Measurements from ENCODE around the gene HERC2. TPM values are rescaled to one million over a fixed set of nuclear protein-coding genes. Genes with fewer than 3 reads are reported as not detected.
"Not testable (repeated sequence)": the region's sequence is repeated elsewhere in the genome, so short reads cannot be mapped to it uniquely, and the experiment has no call there.

The HERC2 gene
- total RNA-seq, 2 donors from 2014 or later: 18.8 to 40.8 TPM

DNA sequence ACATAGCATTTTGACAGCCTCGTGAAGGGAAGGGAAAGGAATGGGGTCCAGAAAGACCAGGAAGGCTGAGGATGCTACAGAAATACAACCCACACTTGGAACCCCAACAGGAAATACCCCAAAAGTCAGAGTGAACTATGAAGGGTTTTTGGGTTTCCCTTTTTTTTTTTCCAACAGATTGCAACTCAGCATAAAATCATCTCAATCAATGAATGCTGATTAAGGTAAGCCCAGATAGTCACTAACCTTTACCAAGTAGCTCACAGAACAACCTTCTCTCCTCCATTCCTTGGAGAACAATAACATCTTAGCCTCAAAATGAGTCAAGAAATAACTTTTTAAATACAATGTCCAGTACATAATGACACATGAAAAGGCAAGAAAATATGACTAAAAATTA is 129.2 kb downstream of the HERC2 start:
- Mint-ChIP-seq H3K4me3 (no peak overlapping the region), H3K27me3 (no peaks in the 10 kb centered on the region), H3K27ac (peak overlapping the region; percentile 28)

DNA sequence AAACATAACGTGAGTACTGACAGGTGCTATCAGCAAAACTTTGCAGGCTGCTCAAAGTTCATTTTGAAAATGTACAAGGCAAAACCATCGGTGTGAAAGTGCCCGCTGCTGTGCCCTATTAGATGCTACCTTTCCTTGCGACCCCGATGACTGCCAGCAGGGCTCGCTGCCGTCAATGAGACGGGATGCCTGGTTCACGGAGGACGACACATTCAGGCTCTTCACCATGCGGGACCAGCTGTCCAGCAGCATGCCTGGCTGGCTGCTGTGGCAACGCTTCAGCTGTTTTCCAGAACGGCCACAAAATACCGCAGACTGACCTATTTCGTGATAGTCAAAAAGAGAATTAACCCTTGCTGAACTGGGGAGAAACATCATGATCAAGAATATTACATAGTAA is 130.1 kb downstream of the HERC2 start:
- H3K4me1 Mint-ChIP-seq: no peaks in the 10 kb centered on the region
- no peaks in the 10 kb centered on the region for H3K9me3 Mint-ChIP-seq
- H3K27ac Mint-ChIP-seq: no peak overlapping the region
- peaks cover 78% of the 10 kb centered on the region for H3K36me3 Mint-ChIP-seq (ENCODE audit: low read depth)
- H3K4me3 Mint-ChIP-seq: no peak overlapping the region
- no peak for ATAC-seq (replicated peaks)
- no peaks in the 10 kb centered on the region for H3K27me3 Mint-ChIP-seq

More for the DNA sequence above, 129.2 kb downstream of the HERC2 start:
- Mint-ChIP-seq H3K4me1 (no peaks in the 10 kb centered on the region), H3K36me3 (ENCODE audit: low read depth) (peaks cover 74% of the 10 kb centered on the region), H3K9me3 (no peaks in the 10 kb centered on the region)
- ATAC-seq (replicated peaks): no peak

DNA sequence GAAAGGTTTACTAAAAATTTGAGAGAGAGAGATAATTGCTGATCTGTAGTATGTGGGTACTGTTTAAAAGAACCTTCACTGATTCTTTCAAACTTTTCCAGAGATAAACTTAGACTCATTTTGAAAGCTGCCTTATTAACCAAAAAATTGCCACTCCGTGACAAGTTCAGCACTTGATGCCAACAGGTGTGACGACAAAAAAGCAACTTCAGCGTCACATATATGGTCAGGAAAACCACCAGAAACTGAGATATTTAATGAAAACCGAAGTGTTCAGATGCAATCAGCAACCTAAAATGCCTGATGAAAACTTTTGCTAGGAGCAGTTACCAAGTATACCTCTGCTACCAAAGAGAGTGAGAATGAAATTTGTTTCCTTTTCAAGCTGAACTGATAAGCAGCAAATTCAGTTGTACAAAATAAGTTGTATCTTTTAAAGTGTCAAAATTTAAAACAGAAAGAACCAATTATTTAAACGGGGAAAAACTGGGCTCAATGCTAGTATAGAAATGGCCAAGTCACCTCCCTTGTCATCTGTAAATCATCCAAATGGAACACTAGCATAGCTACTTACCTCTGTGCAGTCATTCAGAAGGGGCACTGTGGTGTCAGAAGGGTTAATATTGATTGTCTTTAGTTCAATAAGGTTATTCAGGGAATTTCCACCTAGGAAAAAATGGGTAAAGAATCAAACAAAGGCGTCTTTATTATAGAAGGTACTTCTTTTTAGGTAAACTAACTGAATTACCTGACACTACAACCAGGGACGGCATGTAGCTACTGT is 131.4 kb downstream of the HERC2 start:
- H3K4me1 Mint-ChIP-seq: no peaks in the 10 kb centered on the region
- no peak overlapping the region for H3K27ac Mint-ChIP-seq
- H3K36me3 Mint-ChIP-seq (ENCODE audit: low read depth): peaks cover 75% of the 10 kb centered on the region
- no peak overlapping the region for H3K4me3 Mint-ChIP-seq
- no peak for ATAC-seq (replicated peaks)
- H3K9me3 Mint-ChIP-seq: no peaks in the 10 kb centered on the region
- no peaks in the 10 kb centered on the region for H3K27me3 Mint-ChIP-seq

DNA sequence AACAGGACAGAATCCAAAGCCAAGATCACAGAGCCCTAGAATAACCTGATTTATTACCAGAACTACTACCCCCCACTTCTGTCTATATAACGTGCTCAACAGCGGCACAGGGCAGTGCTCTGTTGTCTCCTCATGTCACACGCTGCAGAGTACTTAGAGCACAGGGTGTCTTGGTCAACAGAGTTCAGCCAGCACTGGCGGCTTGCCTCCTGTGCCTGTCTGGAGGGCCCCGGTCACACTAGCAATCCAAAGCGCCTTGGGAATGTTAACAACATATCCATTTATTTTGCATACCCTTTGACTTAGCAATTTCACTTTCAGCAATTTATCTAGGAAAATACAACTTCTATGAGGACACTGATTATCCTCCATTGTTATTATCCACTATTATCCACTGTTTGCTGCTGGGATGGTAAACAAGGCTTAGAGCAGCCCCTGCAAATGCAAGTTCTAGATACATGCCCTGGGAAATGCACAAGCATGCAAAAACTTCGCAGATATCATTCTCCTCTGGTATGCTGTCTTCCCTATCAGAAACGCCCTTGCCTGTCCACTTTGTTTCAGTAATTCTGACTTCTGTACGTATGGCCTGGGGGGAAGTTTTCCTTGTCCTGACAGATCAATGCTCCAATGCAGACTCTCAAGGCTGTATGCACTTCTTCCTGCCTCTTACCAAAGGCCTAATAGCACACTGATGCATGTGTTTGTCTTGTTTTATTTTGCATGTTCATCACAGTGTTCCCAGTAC is 136.7 kb downstream of the HERC2 start:
- peaks cover 56% of the 10 kb centered on the region for H3K36me3 Mint-ChIP-seq (ENCODE audit: low read depth)
- no peak for ATAC-seq (replicated peaks)
- no peaks in the 10 kb centered on the region for H3K4me1 Mint-ChIP-seq
- no peaks in the 10 kb centered on the region for H3K9me3 Mint-ChIP-seq
- H3K27ac Mint-ChIP-seq: no peak overlapping the region
- no peaks in the 10 kb centered on the region for H3K27me3 Mint-ChIP-seq
- no peak overlapping the region for H3K4me3 Mint-ChIP-seq

DNA sequence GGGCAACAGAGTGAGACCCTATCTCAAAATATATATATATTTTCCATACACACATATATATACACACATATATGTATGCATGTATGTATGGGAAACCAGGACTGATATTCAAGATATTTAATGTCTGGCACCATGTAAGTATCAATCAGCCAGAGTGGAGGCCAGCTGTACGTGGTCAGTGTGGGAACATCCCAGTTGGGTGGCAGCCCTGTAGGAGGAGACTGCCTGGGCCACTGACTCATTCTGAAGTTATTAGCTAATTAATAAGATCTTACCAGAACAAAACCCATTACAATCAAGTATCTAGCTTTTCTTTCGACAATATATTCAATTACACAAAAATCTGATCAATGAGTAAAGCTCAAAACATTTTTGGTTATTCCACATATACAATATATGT is 137.8 kb downstream of the HERC2 start:
- Mint-ChIP-seq H3K9me3 (no peaks in the 10 kb centered on the region), H3K4me3 (no peak overlapping the region)

DNA sequence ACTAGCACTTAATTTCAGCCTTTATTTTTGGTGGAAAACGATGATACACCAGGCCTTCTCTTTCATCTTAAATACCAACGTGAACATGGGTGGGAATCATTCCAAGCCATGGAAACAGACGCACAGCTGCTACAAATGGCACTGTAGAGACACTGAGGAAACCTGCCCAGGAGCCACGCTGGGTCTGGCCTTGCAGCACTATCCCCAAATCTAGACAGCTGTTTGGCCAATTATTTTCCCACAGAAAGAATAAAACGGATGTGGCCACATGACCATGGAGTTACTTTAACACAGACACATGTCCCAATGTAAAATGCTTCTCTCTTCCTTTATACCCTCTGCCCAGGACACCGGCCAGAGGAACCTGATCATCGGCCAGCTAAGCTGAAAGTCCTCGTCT is 139.2 kb downstream of the HERC2 start:
- H3K27me3 Mint-ChIP-seq: no peaks in the 10 kb centered on the region
- peaks cover 50% of the 10 kb centered on the region for H3K36me3 Mint-ChIP-seq (ENCODE audit: low read depth)
- no peak overlapping the region for H3K4me3 Mint-ChIP-seq
- ATAC-seq (replicated peaks): no peak
- H3K9me3 Mint-ChIP-seq: no peaks in the 10 kb centered on the region
- no peak overlapping the region for H3K27ac Mint-ChIP-seq
- no peaks in the 10 kb centered on the region for H3K4me1 Mint-ChIP-seq

More for the DNA sequence above, 137.8 kb downstream of the HERC2 start:
- H3K36me3 Mint-ChIP-seq (ENCODE audit: low read depth): peaks cover 53% of the 10 kb centered on the region
- H3K27ac Mint-ChIP-seq: no peak overlapping the region
- no peaks in the 10 kb centered on the region for H3K27me3 Mint-ChIP-seq
- no peak for ATAC-seq (replicated peaks)
- no peaks in the 10 kb centered on the region for H3K4me1 Mint-ChIP-seq

DNA sequence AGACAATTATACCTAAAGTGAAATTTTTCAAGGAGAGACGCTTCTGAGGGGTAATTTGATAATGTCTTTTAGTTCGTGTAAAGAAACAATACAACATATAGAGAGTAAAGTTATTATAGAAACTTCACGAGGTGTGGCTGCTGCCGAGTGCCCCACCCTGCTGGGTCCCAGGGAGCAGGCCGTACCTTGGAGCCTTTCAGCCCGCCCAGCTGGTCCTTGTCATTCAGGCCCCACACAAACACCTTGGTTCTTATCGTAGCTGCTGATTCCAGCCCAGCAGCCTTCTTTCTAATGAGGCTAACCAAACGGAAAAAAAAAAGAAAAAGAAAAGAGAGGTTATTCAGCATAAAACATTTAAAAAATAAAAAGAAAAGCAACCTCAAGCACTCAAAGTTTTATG is 139.8 kb downstream of the HERC2 start:
- no peaks in the 10 kb centered on the region for H3K4me1 Mint-ChIP-seq
- H3K27ac Mint-ChIP-seq: no peak overlapping the region
- peaks cover 50% of the 10 kb centered on the region for H3K36me3 Mint-ChIP-seq (ENCODE audit: low read depth)
- no peaks in the 10 kb centered on the region for H3K27me3 Mint-ChIP-seq
- H3K9me3 Mint-ChIP-seq: no peaks in the 10 kb centered on the region
- ATAC-seq (replicated peaks): no peak
- no peak overlapping the region for H3K4me3 Mint-ChIP-seq

DNA sequence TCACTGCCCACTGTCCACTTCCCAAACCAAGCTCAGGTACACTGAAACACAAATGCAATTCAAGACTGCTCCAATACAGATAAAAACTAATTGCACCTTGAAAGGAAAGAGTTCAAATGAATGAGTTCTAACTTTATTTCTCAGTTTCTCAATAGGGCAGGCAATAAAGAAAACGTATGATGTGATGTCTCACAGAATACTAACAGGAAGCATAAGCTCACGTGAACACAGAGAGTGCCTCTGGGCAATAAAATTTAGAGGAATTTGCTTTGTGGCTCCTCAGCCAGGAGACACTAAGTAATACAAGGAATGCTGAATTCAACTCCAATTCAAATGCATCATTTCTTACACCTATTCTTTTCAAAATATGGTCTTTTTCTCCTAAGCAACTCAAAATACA is 140.6 kb downstream of the HERC2 start:
- H3K4me1 Mint-ChIP-seq: no peaks in the 10 kb centered on the region
- H3K27ac Mint-ChIP-seq: no peak overlapping the region
- H3K27me3 Mint-ChIP-seq: no peaks in the 10 kb centered on the region
- no peak for ATAC-seq (replicated peaks)
- H3K9me3 Mint-ChIP-seq: no peaks in the 10 kb centered on the region
- no peak overlapping the region for H3K4me3 Mint-ChIP-seq
- H3K36me3 Mint-ChIP-seq (ENCODE audit: low read depth): peaks cover 50% of the 10 kb centered on the region

DNA sequence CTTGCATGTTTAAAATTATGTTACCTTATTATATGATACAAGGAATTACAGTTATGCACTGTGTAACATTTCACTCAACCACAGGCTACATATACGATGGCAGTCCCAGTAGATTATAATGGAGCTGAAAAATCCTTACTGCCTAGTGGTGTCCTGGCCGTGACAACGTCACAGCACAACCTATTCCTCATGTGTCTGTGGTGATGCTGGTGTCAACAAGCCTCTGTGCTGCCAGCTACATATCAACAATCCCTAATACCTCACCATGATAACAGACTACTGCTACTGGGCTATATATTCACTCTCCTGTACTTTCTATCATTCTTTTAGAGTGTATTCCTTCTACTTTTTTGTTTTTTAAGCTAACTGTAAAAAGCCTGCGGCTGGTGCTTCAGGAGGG is 142.7 kb downstream of the HERC2 start:
- Mint-ChIP-seq H3K36me3 (ENCODE audit: low read depth) (peaks cover 52% of the 10 kb centered on the region), H3K27me3 (no peaks in the 10 kb centered on the region), H3K4me1 (no peaks in the 10 kb centered on the region), H3K27ac (no peak overlapping the region), H3K4me3 (no peak overlapping the region), H3K9me3 (no peaks in the 10 kb centered on the region)
- ATAC-seq (replicated peaks): no peak

DNA sequence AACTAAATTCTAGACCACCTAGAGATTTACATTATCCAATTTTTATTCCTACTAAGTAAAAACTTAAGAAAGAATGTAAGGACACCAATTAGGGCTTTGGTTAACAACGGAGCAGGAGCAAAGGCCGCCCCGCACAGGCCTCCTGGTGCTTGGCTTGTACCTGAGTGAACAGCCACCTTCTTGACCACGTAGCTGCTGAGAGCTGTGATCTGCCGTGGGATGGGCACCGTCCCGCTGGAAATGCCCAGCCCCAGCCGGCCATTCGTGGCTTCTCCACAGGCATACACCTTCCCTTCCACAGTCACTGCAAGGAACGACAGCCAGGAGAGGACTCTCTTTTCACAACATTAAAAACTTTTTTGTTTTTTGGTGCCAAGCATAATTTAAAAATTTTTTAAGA is 143.3 kb downstream of the HERC2 start:
- Mint-ChIP-seq H3K4me3 (no peak overlapping the region), H3K27me3 (no peaks in the 10 kb centered on the region), H3K9me3 (no peaks in the 10 kb centered on the region), H3K4me1 (no peaks in the 10 kb centered on the region), H3K27ac (no peak overlapping the region), H3K36me3 (ENCODE audit: low read depth) (peaks cover 55% of the 10 kb centered on the region)
- ATAC-seq (replicated peaks): no peak

DNA sequence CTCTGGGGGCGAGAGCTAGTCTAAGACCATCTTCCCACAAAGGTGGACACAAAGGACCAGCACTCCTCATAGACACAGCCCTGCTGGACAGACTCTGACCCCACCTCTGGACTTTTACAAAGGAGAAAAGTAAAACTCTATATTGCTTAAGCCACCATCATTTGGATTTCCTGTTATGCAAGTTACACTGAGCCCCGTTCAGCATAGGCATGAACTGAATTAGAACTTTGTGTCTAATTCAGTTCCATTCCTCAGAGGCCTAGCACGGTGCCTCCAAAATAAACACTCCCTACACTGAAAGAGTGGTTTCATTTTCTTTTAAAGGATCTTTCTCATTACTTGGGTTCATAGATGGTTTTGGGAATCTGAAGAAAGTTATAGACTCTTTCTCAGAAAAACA is 143.7 kb downstream of the HERC2 start:
- H3K4me1 Mint-ChIP-seq: no peaks in the 10 kb centered on the region
- H3K4me3 Mint-ChIP-seq: no peak overlapping the region
- no peaks in the 10 kb centered on the region for H3K27me3 Mint-ChIP-seq
- no peak overlapping the region for H3K27ac Mint-ChIP-seq
- H3K36me3 Mint-ChIP-seq (ENCODE audit: low read depth): peaks cover 59% of the 10 kb centered on the region
- H3K9me3 Mint-ChIP-seq: no peaks in the 10 kb centered on the region
- ATAC-seq (replicated peaks): no peak

DNA sequence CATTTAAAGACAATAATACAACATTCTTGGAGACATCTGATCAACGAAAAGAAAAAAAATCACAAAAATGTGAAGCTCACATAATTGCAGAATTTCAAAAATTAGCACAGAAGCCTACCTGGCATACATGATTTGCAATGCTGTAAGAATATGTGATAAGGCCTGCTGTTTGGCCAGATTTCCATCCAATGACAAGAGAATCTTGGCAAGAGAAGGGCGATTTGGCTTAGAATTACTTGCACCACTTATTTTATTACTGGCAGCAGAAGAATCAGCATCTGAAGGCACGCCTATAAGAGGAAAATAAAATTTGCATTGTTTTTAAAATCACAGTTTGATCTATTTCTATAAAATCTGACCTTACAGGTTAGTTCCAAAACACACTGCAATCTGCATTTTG is 152.6 kb downstream of the HERC2 start:
- Mint-ChIP-seq H3K27ac (no peak overlapping the region), H3K36me3 (ENCODE audit: low read depth) (peaks cover 86% of the 10 kb centered on the region), H3K27me3 (no peaks in the 10 kb centered on the region), H3K4me1 (no peaks in the 10 kb centered on the region), H3K9me3 (no peaks in the 10 kb centered on the region), H3K4me3 (no peak overlapping the region)
- ATAC-seq (replicated peaks): no peak

DNA sequence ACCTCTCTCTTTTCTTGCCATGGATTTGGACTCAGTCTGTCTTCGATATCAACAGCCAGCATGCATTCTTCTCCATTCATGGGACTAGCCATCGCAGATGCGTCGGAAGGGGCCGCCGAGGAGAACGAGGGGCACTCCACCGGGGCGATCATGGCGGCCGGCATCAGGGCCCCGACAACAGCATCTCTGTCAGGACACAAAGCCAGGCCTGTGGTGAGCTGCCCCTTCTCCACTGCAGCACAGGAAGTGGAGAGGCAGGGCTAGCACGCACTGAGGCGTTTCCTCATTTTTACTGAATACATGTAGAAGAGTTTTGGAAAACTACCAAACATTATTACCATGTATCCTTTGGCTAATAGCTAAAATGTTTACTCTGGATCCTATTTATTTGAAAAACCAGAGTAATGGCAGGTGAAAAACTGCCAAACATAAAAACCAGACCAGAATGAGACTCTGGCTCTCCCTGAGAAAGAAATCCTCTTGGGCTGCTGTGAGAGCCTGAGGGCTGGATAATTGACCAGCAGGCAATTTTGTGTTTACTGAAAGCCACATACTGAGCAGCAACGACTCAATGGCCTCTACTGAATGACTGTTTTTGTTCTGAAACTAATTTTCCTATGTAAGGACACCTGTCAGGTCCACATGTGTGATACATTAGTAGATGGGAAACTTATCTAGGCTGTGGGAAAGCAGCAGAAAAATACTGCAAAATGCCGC is 153.4 kb downstream of the HERC2 start:
- peaks cover 90% of the 10 kb centered on the region for H3K36me3 Mint-ChIP-seq (ENCODE audit: low read depth)
- not testable (repeated sequence) for H3K9me3 Mint-ChIP-seq; H3K4me3 Mint-ChIP-seq; H3K27me3 Mint-ChIP-seq; ATAC-seq (replicated peaks); H3K4me1 Mint-ChIP-seq; H3K27ac Mint-ChIP-seq

DNA sequence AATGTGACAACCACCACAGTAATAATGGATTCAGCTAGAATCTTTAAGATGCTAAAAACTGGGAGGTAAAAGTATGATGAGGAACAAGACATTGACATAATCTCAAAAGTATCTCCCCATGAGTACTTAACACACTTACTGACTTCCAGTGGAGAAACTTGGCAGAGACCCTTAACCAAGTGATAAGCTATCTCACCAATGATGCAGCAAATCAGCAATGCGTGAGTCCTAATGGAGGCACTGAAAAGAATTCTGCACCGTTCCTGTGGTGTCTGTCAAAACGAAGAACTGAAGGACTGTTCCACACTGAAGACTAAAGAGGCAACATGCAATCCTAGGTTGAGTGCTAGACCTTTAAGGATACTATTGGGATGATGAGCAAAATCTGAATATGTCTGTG is 154.9 kb downstream of the HERC2 start:
- Mint-ChIP-seq H3K9me3 (no peaks in the 10 kb centered on the region), H3K27me3 (no peaks in the 10 kb centered on the region), H3K4me3 (no peak overlapping the region), H3K36me3 (ENCODE audit: low read depth) (peaks cover 94% of the 10 kb centered on the region), H3K27ac (no peak overlapping the region), H3K4me1 (no peaks in the 10 kb centered on the region)
- ATAC-seq (replicated peaks): no peak

DNA sequence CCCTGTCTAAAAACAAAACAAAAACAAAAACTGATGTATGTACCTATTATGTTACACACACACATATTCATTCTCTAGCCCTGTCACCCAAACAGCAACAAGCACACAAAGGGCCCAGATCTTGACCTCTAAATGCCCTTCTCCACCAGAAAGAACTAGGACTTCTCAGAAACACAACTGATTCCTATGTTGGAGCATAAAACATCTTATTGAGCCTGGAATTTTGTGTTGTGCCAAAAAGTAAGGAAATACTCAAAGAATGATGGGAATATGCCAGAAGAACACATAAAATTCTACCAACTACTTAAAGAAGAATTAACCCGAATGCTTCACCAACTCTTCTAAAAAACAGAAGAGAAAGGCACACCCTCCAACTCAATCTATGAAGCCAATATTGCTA is 156.2 kb downstream of the HERC2 start:
- ATAC-seq (replicated peaks): no peak
- Mint-ChIP-seq H3K4me3 (no peak overlapping the region), H3K36me3 (ENCODE audit: low read depth) (peaks cover 97% of the 10 kb centered on the region), H3K27me3 (no peaks in the 10 kb centered on the region), H3K27ac (no peak overlapping the region), H3K9me3 (no peaks in the 10 kb centered on the region), H3K4me1 (no peaks in the 10 kb centered on the region)
